CD4-positive, alpha-beta T cell treated with Interleukin-1 beta for 1 hour (primary cell): ENCODE results near the gene KCTD15.

Source experiments
- DNase-seq, 2 donors: peaks; one replicate each; pipeline ENCODE4 v3.0.0-alpha.2; 2020 to 2022

The KCTD15 gene

GRCh38 chr19:33796164-33796875 is at the start of gene KCTD15:
Gene KCTD15 (plus strand): TSS chr19:33796870. CDS start chr19:33800455, 3,585 bp downstream.
- DNase-seq = no peak

- DNase-seq = no peak
Observed at GRCh38 chr19:33747273-33747672, 49.4 kb upstream of the KCTD15 start.

GRCh38 chr19:33748231-33748630 is 48.4 kb upstream of the KCTD15 start:
- no peak for DNase-seq

- DNase-seq = no peak
Observed at GRCh38 chr19:33749016-33749415, 47.7 kb upstream of the KCTD15 start.

- no peak for DNase-seq
Observed at GRCh38 chr19:33749619-33750175, 47.0 kb upstream of the KCTD15 start.

GRCh38 chr19:33750587-33751435 is 45.9 kb upstream of the KCTD15 start:
- no peak for DNase-seq

GRCh38 chr19:33751436-33751770 is 45.3 kb upstream of the KCTD15 start:
- DNase-seq = no peak

- DNase-seq = no peak
Observed at GRCh38 chr19:33752018-33752800, 44.5 kb upstream of the KCTD15 start.

GRCh38 chr19:33752945-33753344 is 43.7 kb upstream of the KCTD15 start:
- DNase-seq = no peak

GRCh38 chr19:33754361-33754760 is 42.3 kb upstream of the KCTD15 start:
- DNase-seq = no peak

- DNase-seq = no peak
Observed at GRCh38 chr19:33755099-33756035, 41.3 kb upstream of the KCTD15 start.

GRCh38 chr19:33756177-33756576 is 40.5 kb upstream of the KCTD15 start:
- DNase-seq = no peak

- no peak for DNase-seq
Observed at GRCh38 chr19:33758541-33759013, 38.1 kb upstream of the KCTD15 start.

GRCh38 chr19:33759356-33759755 is 37.3 kb upstream of the KCTD15 start:
- DNase-seq = no peak

- DNase-seq = no peak
Observed at GRCh38 chr19:33763633-33764371, 32.9 kb upstream of the KCTD15 start.

- no peak for DNase-seq
Observed at GRCh38 chr19:33766623-33767022, 30.0 kb upstream of the KCTD15 start.

- no peak for DNase-seq
Observed at GRCh38 chr19:33767898-33768413, 28.7 kb upstream of the KCTD15 start.

GRCh38 chr19:33769208-33769607 is 27.5 kb upstream of the KCTD15 start:
- no peak for DNase-seq

GRCh38 chr19:33770107-33770506 is 26.6 kb upstream of the KCTD15 start:
- DNase-seq = no peak

- peak; percentile 45 to 62 for DNase-seq
Observed at GRCh38 chr19:33771384-33772101, 25.1 kb upstream of the KCTD15 start.
